ENCODE data around the gene GPSM1.

DNA sequence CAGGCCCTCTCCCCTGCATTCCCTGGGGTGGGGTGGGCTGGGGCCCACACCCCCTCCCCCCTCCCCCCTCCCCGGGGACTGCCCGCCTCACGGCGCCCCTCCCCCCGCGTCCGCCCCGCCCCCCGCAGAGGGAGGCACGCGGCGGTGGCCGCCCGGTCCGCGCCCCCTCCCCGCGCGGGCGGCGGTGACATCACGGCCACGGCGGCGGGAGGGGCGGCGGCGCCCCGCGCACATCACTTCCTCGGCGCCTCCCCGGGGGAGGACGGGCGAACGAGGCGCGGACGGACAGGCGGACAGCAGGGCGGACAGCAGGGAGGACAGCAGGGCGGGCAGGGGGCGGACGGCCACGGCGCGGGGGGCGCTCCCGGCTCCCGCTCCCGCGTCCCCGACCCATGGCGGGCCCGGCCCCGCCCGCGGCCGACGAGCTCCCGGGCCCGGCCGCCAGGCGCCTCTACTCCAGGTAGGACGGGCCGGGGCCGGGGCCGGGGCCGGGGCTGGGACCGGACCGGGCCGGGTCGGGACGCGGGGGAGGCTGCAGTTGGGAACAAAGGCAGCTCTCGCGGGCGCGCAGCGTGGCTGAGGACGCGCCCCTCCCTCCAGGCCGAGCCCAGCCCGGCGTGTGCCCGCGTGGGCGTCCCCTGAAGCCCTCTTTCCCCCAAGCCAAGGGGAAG lies at the start of gene GPSM1:
- TF ChIP-seq, protein P1, sequence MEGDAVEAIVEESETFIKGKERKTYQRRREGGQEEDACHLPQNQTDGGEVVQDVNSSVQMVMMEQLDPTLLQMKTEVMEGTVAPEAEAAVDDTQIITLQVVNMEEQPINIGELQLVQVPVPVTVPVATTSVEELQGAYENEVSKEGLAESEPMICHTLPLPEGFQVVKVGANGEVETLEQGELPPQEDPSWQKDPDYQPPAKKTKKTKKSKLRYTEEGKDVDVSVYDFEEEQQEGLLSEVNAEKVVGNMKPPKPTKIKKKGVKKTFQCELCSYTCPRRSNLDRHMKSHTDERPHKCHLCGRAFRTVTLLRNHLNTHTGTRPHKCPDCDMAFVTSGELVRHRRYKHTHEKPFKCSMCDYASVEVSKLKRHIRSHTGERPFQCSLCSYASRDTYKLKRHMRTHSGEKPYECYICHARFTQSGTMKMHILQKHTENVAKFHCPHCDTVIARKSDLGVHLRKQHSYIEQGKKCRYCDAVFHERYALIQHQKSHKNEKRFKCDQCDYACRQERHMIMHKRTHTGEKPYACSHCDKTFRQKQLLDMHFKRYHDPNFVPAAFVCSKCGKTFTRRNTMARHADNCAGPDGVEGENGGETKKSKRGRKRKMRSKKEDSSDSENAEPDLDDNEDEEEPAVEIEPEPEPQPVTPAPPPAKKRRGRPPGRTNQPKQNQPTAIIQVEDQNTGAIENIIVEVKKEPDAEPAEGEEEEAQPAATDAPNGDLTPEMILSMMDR (IDR thresholded peaks at IDR 0.05), result no peak
- TF ChIP-seq EZH2 (IDR thresholded peaks at IDR 0.05; ENCODE audit: borderline replicate concordance, insufficient read depth, low read depth, low read length, poor library complexity, severe bottlenecking), result no peak

All from B cell (primary cell).